ENCODE measurements around the gene PURA.
A peak's percentile ranks its signal among the peaks of the same experiment; 100 is the strongest.

PURA gene

GRCh38 chr5:140165101-140165922 lies 51.4 kb downstream of the PURA start:
- no peak for DNase-seq

- DNase-seq: no peak
These were observed 52.0 kb downstream of the PURA start for GRCh38 chr5:140165923-140166270.

DNA sequence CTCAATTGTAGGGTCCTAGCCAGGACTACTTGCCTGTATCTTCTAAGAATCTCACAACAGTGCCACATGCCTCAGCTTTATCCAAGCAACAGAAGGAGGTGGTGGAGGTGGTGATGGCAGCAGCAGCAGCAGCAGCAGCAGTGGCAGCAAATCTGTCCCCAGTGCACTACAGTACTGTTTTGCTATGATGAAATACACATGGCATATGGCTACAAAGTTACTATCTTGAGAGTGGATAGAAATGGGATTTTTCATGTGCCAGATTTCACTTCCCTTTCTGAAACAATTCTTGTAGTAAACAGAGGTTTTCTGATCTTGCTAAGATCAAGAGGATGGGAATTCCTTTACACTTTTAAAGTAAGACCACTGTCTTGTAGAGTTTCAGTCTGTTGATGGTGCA lies 53.0 kb downstream of the PURA start:
- DNase-seq: no peak

DNA sequence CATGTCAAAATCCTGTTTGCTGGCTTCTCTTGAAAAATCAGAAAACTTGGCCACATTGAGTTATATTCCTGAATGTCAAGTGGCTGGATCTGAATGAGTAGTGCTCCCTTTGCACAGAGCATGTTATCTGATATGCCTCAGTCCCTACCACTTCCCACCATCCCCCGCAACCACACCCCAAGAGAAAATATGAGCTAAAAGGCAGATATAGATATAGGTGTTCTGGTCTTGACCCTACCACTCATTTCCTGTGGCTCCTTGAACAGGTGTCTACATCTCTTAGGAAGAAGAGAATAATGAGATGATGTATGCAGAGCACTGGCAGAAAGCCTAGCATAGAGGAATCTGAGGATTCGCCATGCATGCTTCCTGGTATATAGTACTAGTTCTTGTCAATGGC lies 54.5 kb downstream of the PURA start:
- DNase-seq: no peak

GRCh38 chr5:140169410-140169809 lies 55.5 kb downstream of the PURA start:
- no peak for DNase-seq

DNA sequence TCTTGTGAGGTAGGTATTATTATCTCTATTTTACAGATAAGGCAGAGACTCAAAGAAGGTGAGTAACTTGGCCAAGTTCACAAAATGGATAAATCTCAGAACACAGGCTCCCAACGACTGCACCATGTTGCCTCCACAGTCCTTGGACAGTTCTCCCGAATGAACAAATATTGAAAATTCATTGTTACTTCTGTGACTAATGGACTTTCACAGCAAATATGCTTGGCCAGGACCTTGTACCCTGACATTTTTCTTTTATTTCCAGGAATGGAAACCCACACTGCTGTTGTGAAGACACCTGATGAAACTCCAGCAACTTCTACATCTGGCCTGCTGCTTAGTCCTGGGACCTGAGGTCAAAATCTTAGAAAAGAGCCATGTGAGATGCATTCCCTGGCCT lies 58.6 kb downstream of the PURA start:
- no peak for DNase-seq

DNA sequence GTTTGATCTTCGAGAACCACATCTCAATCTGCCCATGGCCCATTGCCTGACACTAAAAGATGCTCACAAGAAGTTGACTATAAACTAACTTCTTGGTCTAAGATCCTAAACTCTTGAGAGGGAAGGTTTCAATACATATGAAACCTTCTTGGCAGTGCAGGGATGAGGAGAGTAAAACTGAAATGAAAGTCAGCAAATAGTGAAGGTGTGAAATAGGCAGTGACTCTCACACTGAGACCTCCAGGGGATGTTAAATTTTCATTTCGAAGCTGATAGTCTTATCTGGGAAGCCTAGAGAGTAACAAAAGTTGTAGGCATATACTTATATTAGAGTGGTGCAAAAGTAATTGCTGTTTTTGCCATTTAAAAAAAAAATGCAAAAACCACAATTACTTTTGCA lies 60.1 kb downstream of the PURA start:
- DNase-seq: no peak

- peak; percentile 96 for DNase-seq
These were observed 60.8 kb downstream of the PURA start, which contains the start of gene CYSTM1 for GRCh38 chr5:140174465-140175366. CYSTM1 (plus strand) TSS chr5:140175188; CDS start chr5:140194466, 19,278 bp downstream.

Measured in CD4-positive, alpha-beta T cell treated with Interleukin-12 subunit alpha and Interleukin-12 subunit beta, for 1 hour (primary cell).